Liver (tissue), 9 donors: ENCODE data around the gene PTPN4. TPM values are rescaled to one million over a fixed set of nuclear protein-coding genes. Genes with fewer than 3 reads are reported as not detected.

Experiments used
- DNase-seq: peaks from one replicate; pipeline ENCODE4 v3.0.0-alpha.2; 2017; ENCODE audit warnings: low spot score
- H3K27ac ChIP-seq, 2 donors: one replicate each; pipeline ENCODE4 v1.7.0; 2013; ENCODE audit warnings: inconsistent platforms in 2 of 2, low read length in 2 of 2, control low read depth in 1 of 2, low read depth in 1 of 2, mild to moderate bottlenecking in 1 of 2
- H3K27me3 ChIP-seq, 4 donors: one replicate each; pipeline versions ENCODE4 v1.6.1 to v1.7.0; 2013; ENCODE audit warnings: low read length in 3 of 4, inconsistent platforms in 1 of 4, mild to moderate bottlenecking in 1 of 4, moderate library complexity in 1 of 4; ENCODE audit not compliant: control insufficient read depth in 4 of 4, insufficient read depth in 4 of 4
- H3K36me3 ChIP-seq, 4 donors: one replicate each; pipeline versions ENCODE4 v1.6.1 to v1.7.0; 2013; ENCODE audit warnings: low read length in 3 of 4, mild to moderate bottlenecking in 3 of 4, low read depth in 1 of 4, moderate library complexity in 1 of 4; ENCODE audit not compliant: control insufficient read depth in 4 of 4, insufficient read depth in 3 of 4
- H3K4me1 ChIP-seq, 4 donors: one replicate each; pipeline versions ENCODE4 v1.6.1 to v1.7.0; 2013; ENCODE audit warnings: low read length in 3 of 4, mild to moderate bottlenecking in 3 of 4, moderate library complexity in 1 of 4; ENCODE audit not compliant: control insufficient read depth in 4 of 4, insufficient read depth in 4 of 4
- H3K4me3 ChIP-seq, 3 donors: one replicate each; pipeline versions ENCODE4 v1.6.1 to v1.7.0; 2013; ENCODE audit warnings: low read length in 3 of 3, control low read depth in 1 of 3, low read depth in 1 of 3, mild to moderate bottlenecking in 1 of 3
- H3K9ac ChIP-seq, 2 donors: one replicate each; pipeline ENCODE4 v1.7.0; 2013; ENCODE audit warnings: low read length in 2 of 2, mild to moderate bottlenecking in 2 of 2, moderate library complexity in 2 of 2, control low read depth in 1 of 2, low read depth in 1 of 2
- H3K9me3 ChIP-seq, 4 donors: one replicate each; pipeline versions ENCODE4 v1.6.1 to v1.7.0; 2013; ENCODE audit warnings: low read length in 3 of 4; ENCODE audit not compliant: control insufficient read depth in 4 of 4
- ATF3 ChIP-seq: IDR thresholded peaks from 2 replicates; pipeline ENCODE4 v1.6.1; 2016; ENCODE audit warnings: antibody characterized with exemption
- CTCF ChIP-seq: fragments of 150-350 bp; IDR thresholded peaks from 2 replicates; pipeline ENCODE4 v1.5.1; 2017; ENCODE audit warnings: improper control_type of control experiment, low read depth, low read length; ENCODE audit not compliant: missing input control
- EGR1 ChIP-seq, 2 donors: IDR thresholded peaks; 2 replicates each; pipeline ENCODE4 v1.6.1; 2016 to 2018; ENCODE audit warnings: antibody characterized with exemption in 2 of 2, low read depth in 2 of 2
- FOXA1 ChIP-seq: IDR thresholded peaks from 2 replicates; pipeline ENCODE4 v1.6.1; 2016; ENCODE audit warnings: antibody characterized with exemption
- FOXA2 ChIP-seq: IDR thresholded peaks from 2 replicates; pipeline ENCODE4 v1.6.1; 2016; ENCODE audit warnings: antibody characterized with exemption
- GABPA ChIP-seq, 2 donors: IDR thresholded peaks in 1 of 2; conservative IDR thresholded peaks in 1 of 2; 2 replicates each; pipeline ENCODE4 v1.6.1; 2016; ENCODE audit warnings: antibody characterized with exemption in 2 of 2, mild to moderate bottlenecking in 1 of 2, moderate library complexity in 1 of 2
- HNF4A ChIP-seq, 2 donors: conservative IDR thresholded peaks; 2 replicates each; pipeline ENCODE4 v1.6.1; 2016; ENCODE audit warnings: antibody characterized with exemption in 2 of 2, mild to moderate bottlenecking in 2 of 2
- HNF4G ChIP-seq: IDR thresholded peaks from 2 replicates; pipeline ENCODE4 v1.6.1; 2016; ENCODE audit warnings: antibody characterized with exemption
- JUND ChIP-seq, 2 donors: IDR thresholded peaks; 2 replicates each; pipeline ENCODE4 v1.6.1; 2016; ENCODE audit warnings: antibody characterized with exemption in 2 of 2
- NR2F2 ChIP-seq: IDR thresholded peaks from 2 replicates; pipeline ENCODE4 v1.6.1; 2016; ENCODE audit warnings: antibody characterized with exemption
- RAD21 ChIP-seq, 2 donors: IDR thresholded peaks; 2 replicates each; pipeline ENCODE4 v1.6.1; 2016; ENCODE audit warnings: antibody characterized with exemption in 2 of 2, mild to moderate bottlenecking in 2 of 2
- REST ChIP-seq: IDR thresholded peaks from 2 replicates; pipeline ENCODE4 v1.6.1; 2016; ENCODE audit warnings: antibody characterized with exemption, mild to moderate bottlenecking
- RXRA ChIP-seq, 2 donors: IDR thresholded peaks; 2 replicates each; pipeline ENCODE4 v1.6.1; 2017 to 2018; ENCODE audit warnings: antibody characterized with exemption in 2 of 2, mild to moderate bottlenecking in 1 of 2
- SP1 ChIP-seq: IDR thresholded peaks from 2 replicates; pipeline ENCODE4 v1.6.1; 2018; ENCODE audit warnings: antibody characterized with exemption, mild to moderate bottlenecking
- TAF1 ChIP-seq: conservative IDR thresholded peaks from 2 replicates; pipeline ENCODE4 v1.6.1; 2016; ENCODE audit warnings: antibody characterized with exemption, mild to moderate bottlenecking
- YY1 ChIP-seq: IDR thresholded peaks from 2 replicates; pipeline ENCODE4 v1.6.1; 2016; ENCODE audit warnings: antibody characterized with exemption, mild to moderate bottlenecking
- WGBS: extraction: QIAGEN DNeasy Blood & Tissue Kit; methylation state at CpG from one replicate; pipeline ENCODE4 v1.1.7; 2013; 5-methylcytosine and 5-hydroxymethylcytosine counted together
- polyA plus RNA-seq, 2 donors: library from polyadenylated mRNA; stranded (reverse) in 1 of 2; unstranded in 1 of 2; fragments of 200-250 nt in 1 of 2; fragments of >200 nt in 1 of 2; fragmentation: Nextera tagmentation in 1 of 2; extraction: Ambion mirVana in 1 of 2; gene quantifications; one replicate each; pipeline versions ENCODE4 v1.2.1 to v1.2.3, GENCODE V29; 2013 to 2015
- total RNA-seq, 2 donors: library from RNA; depleted of rRNA; stranded (reverse); fragments of >200 nt; gene quantifications; one replicate each; pipeline ENCODE4 v1.2.3, GENCODE V29; 2014
- TF ChIP-seq, protein P1 (sequence below): IDR thresholded peaks from 2 replicates; pipeline ENCODE4 v1.6.1; 2016; ENCODE audit warnings: antibody characterized with exemption
- TF ChIP-seq, protein P2 (sequence below): IDR thresholded peaks from 2 replicates; pipeline ENCODE4 v1.6.1; 2016; ENCODE audit warnings: antibody characterized with exemption
- donor health status: healthy.
- donor health status: healthy.
- donor health status: healthy.
- donor health status: healthy.
- donor health status: healthy.

The PTPN4 gene
- total and polyA plus RNA-seq, 4 donors, result 4.2 to 34.6 (median 9.5) TPM

GRCh38 chr2:119960821-119961220, 201.1 kb downstream of the PTPN4 start:
- H3K27ac ChIP-seq, result no peak overlapping the region
- TF ChIP-seq FOXA1, result no peak
- TF ChIP-seq GABPA (IDR thresholded peaks at IDR 0.05 in 1 of 2, conservative IDR thresholded peaks at IDR 0.05 in 1 of 2), result no peak
- TF ChIP-seq RAD21 (IDR thresholded peaks at IDR 0.05), result no peak
- no peak for DNase-seq
- H3K36me3 ChIP-seq, result peaks cover 0 to 26% (median 18%) of the 10 kb centered on the region in 4 donors
- H3K4me3 ChIP-seq, result no peak overlapping the region
- 88% methylated on average over 2 of the region's 2 CpGs for WGBS
- no peaks in the 10 kb centered on the region for H3K27me3 ChIP-seq
- no peak overlapping the region for H3K9ac ChIP-seq
- H3K4me1 ChIP-seq, result no peaks in the 10 kb centered on the region
- H3K9me3 ChIP-seq, result no peaks in the 10 kb centered on the region

DNA sequence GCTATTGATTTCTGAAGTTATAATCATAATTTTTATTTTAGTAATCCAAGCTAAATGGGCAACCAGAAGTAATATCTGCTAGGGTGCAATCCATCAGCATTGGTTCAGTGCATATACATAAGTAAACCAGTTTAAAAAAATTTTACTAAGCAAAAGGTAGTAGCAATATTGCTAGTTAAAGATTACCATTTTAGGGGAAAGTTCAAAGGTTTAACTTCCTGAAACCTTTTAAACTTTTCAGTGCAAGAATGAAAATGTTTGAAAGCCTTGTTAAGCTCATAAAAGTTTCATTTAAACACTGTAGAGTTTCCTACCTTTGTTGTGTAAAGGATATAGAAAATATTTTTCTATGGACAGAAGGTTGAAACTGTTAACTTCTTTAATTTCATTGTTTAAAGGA, 222.2 kb downstream of the PTPN4 start:
- H3K9ac ChIP-seq, result no peak overlapping the region

More for the DNA sequence above, 222.2 kb downstream of the PTPN4 start:
- H3K36me3 ChIP-seq, result peaks cover 0 to 8% (median 2%) of the 10 kb centered on the region in 4 donors
- no peak overlapping the region for H3K4me3 ChIP-seq
- no peak overlapping the region for H3K27ac ChIP-seq
- DNase-seq, result no peak
- H3K27me3 ChIP-seq, result no peaks in the 10 kb centered on the region
- H3K4me1 ChIP-seq, result peaks cover 0 to 14% (median 3%) of the 10 kb centered on the region in 4 donors
- H3K9me3 ChIP-seq, result no peaks in the 10 kb centered on the region
- TF ChIP-seq JUND (IDR thresholded peaks at IDR 0.05) (no peak), ATF3 (no peak), GABPA (IDR thresholded peaks at IDR 0.05 in 1 of 2, conservative IDR thresholded peaks at IDR 0.05 in 1 of 2) (no peak), EGR1 (IDR thresholded peaks at IDR 0.05; ENCODE audit: low read depth in 2 of 2) (no peak), RXRA (IDR thresholded peaks at IDR 0.05) (peak; percentile 29 to 35), SP1 (peak; percentile 34), YY1 (no peak), HNF4A (conservative IDR thresholded peaks at IDR 0.05) (no peak), FOXA1 (no peak), RAD21 (IDR thresholded peaks at IDR 0.05) (peak in 1 of 2 donors; percentile 6), REST (no peak), CTCF (no peak), TAF1 (no peak), NR2F2 (no peak), FOXA2 (no peak), HNF4G (no peak)
- TF ChIP-seq, protein P1, sequence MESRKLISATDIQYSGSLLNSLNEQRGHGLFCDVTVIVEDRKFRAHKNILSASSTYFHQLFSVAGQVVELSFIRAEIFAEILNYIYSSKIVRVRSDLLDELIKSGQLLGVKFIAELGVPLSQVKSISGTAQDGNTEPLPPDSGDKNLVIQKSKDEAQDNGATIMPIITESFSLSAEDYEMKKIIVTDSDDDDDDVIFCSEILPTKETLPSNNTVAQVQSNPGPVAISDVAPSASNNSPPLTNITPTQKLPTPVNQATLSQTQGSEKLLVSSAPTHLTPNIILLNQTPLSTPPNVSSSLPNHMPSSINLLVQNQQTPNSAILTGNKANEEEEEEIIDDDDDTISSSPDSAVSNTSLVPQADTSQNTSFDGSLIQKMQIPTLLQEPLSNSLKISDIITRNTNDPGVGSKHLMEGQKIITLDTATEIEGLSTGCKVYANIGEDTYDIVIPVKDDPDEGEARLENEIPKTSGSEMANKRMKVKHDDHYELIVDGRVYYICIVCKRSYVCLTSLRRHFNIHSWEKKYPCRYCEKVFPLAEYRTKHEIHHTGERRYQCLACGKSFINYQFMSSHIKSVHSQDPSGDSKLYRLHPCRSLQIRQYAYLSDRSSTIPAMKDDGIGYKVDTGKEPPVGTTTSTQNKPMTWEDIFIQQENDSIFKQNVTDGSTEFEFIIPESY, result no peak
- TF ChIP-seq, protein P2, sequence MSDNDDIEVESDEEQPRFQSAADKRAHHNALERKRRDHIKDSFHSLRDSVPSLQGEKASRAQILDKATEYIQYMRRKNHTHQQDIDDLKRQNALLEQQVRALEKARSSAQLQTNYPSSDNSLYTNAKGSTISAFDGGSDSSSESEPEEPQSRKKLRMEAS, result no peak
